H9 (cell line): ENCODE results near the gene CDK2. TPM values are rescaled to one million over a fixed set of nuclear protein-coding genes. Genes with fewer than 3 reads are reported as not detected.

ENCODE experiments used
- DNase-seq: peaks from one replicate; pipeline ENCODE4 v3.0.0-alpha.2; 2017
- H2AFZ ChIP-seq: one replicate; pipeline ENCODE4 v1.6.1; 2013; ENCODE audit warnings: mild to moderate bottlenecking, low read length, control low read depth, moderate library complexity
- H2AK5ac ChIP-seq: 2 replicates; pipeline ENCODE4 v1.6.1; 2013; ENCODE audit warnings: low read length, control low read depth, mixed read lengths; ENCODE audit not compliant: insufficient read length
- H2BK120ac ChIP-seq: one replicate; pipeline ENCODE4 v1.6.1; 2013; ENCODE audit warnings: low read depth, mild to moderate bottlenecking, low read length, control low read depth, inconsistent platforms; ENCODE audit not compliant: poor library complexity, severe bottlenecking
- H2BK12ac ChIP-seq: 2 replicates; pipeline ENCODE4 v1.6.1; 2013; ENCODE audit warnings: low read length, control low read depth, mixed read lengths, low read depth; ENCODE audit not compliant: insufficient read length
- H2BK15ac ChIP-seq: 2 replicates; pipeline ENCODE4 v1.6.1; 2013; ENCODE audit warnings: low read depth, low read length, control low read depth
- H2BK20ac ChIP-seq: one replicate; pipeline ENCODE4 v1.6.1; 2013; ENCODE audit warnings: low read depth, mild to moderate bottlenecking, low read length, control low read depth, inconsistent platforms; ENCODE audit not compliant: poor library complexity, severe bottlenecking
- H2BK5ac ChIP-seq: 2 replicates; pipeline ENCODE4 v1.6.1; 2013; ENCODE audit warnings: low read length, control low read depth, mixed read lengths; ENCODE audit not compliant: insufficient read length
- H3K14ac ChIP-seq: 2 replicates; pipeline ENCODE4 v1.6.1; 2013; ENCODE audit warnings: low read length, control low read depth; ENCODE audit not compliant: insufficient read depth
- H3K18ac ChIP-seq: 2 replicates; pipeline ENCODE4 v1.6.1; 2013; ENCODE audit warnings: low read depth, mild to moderate bottlenecking, mixed read lengths, low read length, control low read depth; ENCODE audit not compliant: insufficient read length
- H3K23ac ChIP-seq: 2 replicates; pipeline ENCODE4 v1.6.1; 2013; ENCODE audit warnings: low read length, control low read depth, mixed read lengths, low read depth; ENCODE audit not compliant: insufficient read length
- H3K23me2 ChIP-seq: 2 replicates; pipeline ENCODE4 v1.6.1; 2013; ENCODE audit warnings: low read depth, mild to moderate bottlenecking, mixed read lengths, low read length, control low read depth; ENCODE audit not compliant: insufficient read length, poor library complexity, severe bottlenecking
- H3K27ac ChIP-seq: 2 replicates; pipeline ENCODE4 v1.5.1; 2013; ENCODE audit warnings: low read length, control low read depth, mixed read lengths, low read depth; ENCODE audit not compliant: insufficient read length
- H3K27me3 ChIP-seq: 2 replicates; pipeline ENCODE4 v1.6.1; 2013; ENCODE audit warnings: low read length, control low read depth, inconsistent platforms; ENCODE audit not compliant: insufficient read depth
- H3K4ac ChIP-seq: 2 replicates; pipeline ENCODE4 v1.6.1; 2013; ENCODE audit warnings: low read depth, mild to moderate bottlenecking, control low read depth, inconsistent platforms, low read length, moderate library complexity
- H3K4me1 ChIP-seq: 2 replicates; pipeline ENCODE4 v1.6.1; 2013; ENCODE audit warnings: low read length, control low read depth, inconsistent platforms; ENCODE audit not compliant: insufficient read depth
- H3K4me2 ChIP-seq: 2 replicates; pipeline ENCODE4 v1.6.1; 2013; ENCODE audit warnings: low read length, control low read depth, mixed read lengths; ENCODE audit not compliant: insufficient read length, insufficient read depth
- H3K56ac ChIP-seq: 2 replicates; pipeline ENCODE4 v1.6.1; 2013; ENCODE audit warnings: low read depth, mild to moderate bottlenecking, mixed read lengths, low read length, control low read depth; ENCODE audit not compliant: insufficient read length
- H3K79me1 ChIP-seq: 2 replicates; pipeline ENCODE4 v1.6.1; 2013; ENCODE audit warnings: low read depth, mild to moderate bottlenecking, moderate library complexity, low read length, control low read depth, inconsistent platforms; ENCODE audit not compliant: insufficient read depth, poor library complexity, severe bottlenecking
- H3K79me2 ChIP-seq: 2 replicates; pipeline ENCODE4 v1.6.1; 2013; ENCODE audit warnings: low read length, control low read depth, inconsistent platforms; ENCODE audit not compliant: insufficient read depth
- H3K9ac ChIP-seq: 2 replicates; pipeline ENCODE4 v1.6.1; 2013; ENCODE audit warnings: low read length, control low read depth, mixed read lengths; ENCODE audit not compliant: insufficient read length; ENCODE audit errors: extremely low read depth
- H3K9me3 ChIP-seq: one replicate; pipeline ENCODE4 v1.6.1; 2013; ENCODE audit warnings: low read depth, low read length, inconsistent platforms; ENCODE audit not compliant: control insufficient read depth
- H3T11ph ChIP-seq: one replicate; pipeline ENCODE4 v1.6.1; 2013; ENCODE audit warnings: mild to moderate bottlenecking, low read length, control low read depth, inconsistent platforms
- H4K20me1 ChIP-seq: one replicate; pipeline ENCODE4 v1.6.1; 2013; ENCODE audit not compliant: control insufficient read depth, insufficient read length, insufficient read depth
- H4K5ac ChIP-seq: 2 replicates; pipeline ENCODE4 v1.6.1; 2013; ENCODE audit warnings: low read depth, mild to moderate bottlenecking, mixed read lengths, low read length, control low read depth; ENCODE audit not compliant: insufficient read length
- H4K8ac ChIP-seq: replicated peaks from 2 replicates; pipeline ENCODE4 v1.6.1; 2013; ENCODE audit warnings: low read length, control low read depth, mixed read lengths, low read depth; ENCODE audit not compliant: insufficient read length
- H4K91ac ChIP-seq: 2 replicates; pipeline ENCODE4 v1.6.1; 2013; ENCODE audit warnings: low read depth, mild to moderate bottlenecking, moderate library complexity, mixed read lengths, low read length, control low read depth; ENCODE audit not compliant: insufficient read length
- H3K27ac Mint-ChIP-seq, 3 experiments: 2 replicates in 2 of 3; 3 replicates in 1 of 3; pipeline ENCODE4 v1.8.0; 2020 to 2021; ENCODE audit warnings: mixed read lengths in 3 of 3, mild to moderate bottlenecking in 1 of 3, moderate library complexity in 1 of 3
- H3K27me3 Mint-ChIP-seq: 2 replicates; pipeline ENCODE4 v1.8.0; 2021; ENCODE audit warnings: low read depth, mild to moderate bottlenecking, moderate library complexity, mixed read lengths
- H3K36me3 Mint-ChIP-seq, 3 experiments: 2 replicates in 2 of 3; 3 replicates in 1 of 3; pipeline ENCODE4 v1.8.0; 2020 to 2021; ENCODE audit warnings: low read depth in 3 of 3, mixed read lengths in 3 of 3; ENCODE audit not compliant: insufficient read depth in 1 of 3
- H3K4me1 Mint-ChIP-seq, 2 experiments: 2 replicates each; pipeline ENCODE4 v1.8.0; 2020; ENCODE audit warnings: mixed read lengths in 2 of 2
- H3K4me3 Mint-ChIP-seq, 2 experiments: 2 replicates in 1 of 2; 3 replicates in 1 of 2; pipeline ENCODE4 v1.8.0; 2020 to 2021; ENCODE audit warnings: mild to moderate bottlenecking in 2 of 2, mixed read lengths in 2 of 2, moderate library complexity in 1 of 2
- H3K9me3 Mint-ChIP-seq, 2 experiments: 2 replicates in 1 of 2; 3 replicates in 1 of 2; pipeline ENCODE4 v1.8.0; 2020; ENCODE audit warnings: mild to moderate bottlenecking in 2 of 2, mixed read lengths in 2 of 2, moderate library complexity in 1 of 2
- WGBS: extraction: QIAGEN DNeasy Blood & Tissue Kit; methylation state at CpG from one replicate; pipeline ENCODE4 v1.1.7; 2013; ENCODE audit warnings: missing lambda C conversion rate, low lambda C conversion rate, mixed read lengths; ENCODE audit not compliant: insufficient read length; ENCODE audit errors: extremely low coverage; 5-methylcytosine and 5-hydroxymethylcytosine counted together
- total RNA-seq: library from RNA; stranded (reverse); gene quantifications from 2 replicates; pipeline ENCODE4 v1.2.1, GENCODE V29; 2021
- TF ChIP-seq, protein P1 (sequence below): fragments of 200-600 bp; sonication (generic); conservative IDR thresholded peaks from 3 replicates; pipeline ENCODE4 v1.8.0; 2021; ENCODE audit warnings: antibody characterized with exemption, mild to moderate bottlenecking

The CDK2 gene
- total RNA-seq, 1 experiment from 2014 or later, result 60.8 TPM

DNA sequence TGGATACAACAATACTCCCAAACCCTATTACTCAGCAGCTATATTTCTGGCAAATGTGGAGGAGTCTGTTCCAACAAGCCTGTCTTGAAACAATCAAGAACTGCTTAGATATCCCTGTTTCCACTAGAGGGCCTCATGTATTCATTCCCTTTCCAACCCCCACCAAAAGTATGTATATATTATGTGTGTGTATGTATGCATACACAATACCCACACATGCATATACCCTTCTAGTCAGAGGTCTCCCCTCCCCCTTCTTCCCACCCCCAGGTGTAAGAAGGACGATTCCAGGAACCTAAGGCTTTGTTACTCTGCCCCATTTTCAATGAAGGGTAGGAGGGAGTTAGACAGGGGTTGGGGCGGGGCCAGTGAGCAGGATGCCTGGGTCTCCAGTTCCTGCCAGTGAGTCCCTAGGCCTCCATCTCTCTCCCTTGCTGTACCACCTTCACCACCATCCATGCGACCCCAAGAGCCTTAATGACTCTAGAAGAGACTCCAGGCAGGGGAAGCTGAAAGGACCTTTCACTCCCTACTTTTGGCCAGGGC is 35.8 kb upstream of the CDK2 start, which contains the start of gene DGKA:
Gene DGKA, plus strand, starts transcription at position 392 of the 546 bp plus-strand sequence. CDS start 5,342 bp downstream, outside the sequence.
- Mint-ChIP-seq H3K4me1 (peaks cover 32 to 37% of the 10 kb centered on the region in 2 experiments), H3K9me3 (no peaks in the 10 kb centered on the region; a peak in 1 of 5 replicates), H3K36me3 (peaks cover 0 to 3% (median under 1%) of the 10 kb centered on the region in 3 experiments; a peak in 2 of 7 replicates), H3K27ac (peak within 1 kb of the TSS; percentile 41 to 89 (median 89); a peak in 6 of 7 replicates), H3K27me3 (peaks cover 32% of the 10 kb centered on the region), H3K4me3 (peak within 1 kb of the TSS; percentile 82)
- no peak within 1 kb of the TSS for H3K4ac ChIP-seq
- H3K9ac ChIP-seq, result peak within 1 kb of the TSS; percentile 57
- TF ChIP-seq, protein P1, sequence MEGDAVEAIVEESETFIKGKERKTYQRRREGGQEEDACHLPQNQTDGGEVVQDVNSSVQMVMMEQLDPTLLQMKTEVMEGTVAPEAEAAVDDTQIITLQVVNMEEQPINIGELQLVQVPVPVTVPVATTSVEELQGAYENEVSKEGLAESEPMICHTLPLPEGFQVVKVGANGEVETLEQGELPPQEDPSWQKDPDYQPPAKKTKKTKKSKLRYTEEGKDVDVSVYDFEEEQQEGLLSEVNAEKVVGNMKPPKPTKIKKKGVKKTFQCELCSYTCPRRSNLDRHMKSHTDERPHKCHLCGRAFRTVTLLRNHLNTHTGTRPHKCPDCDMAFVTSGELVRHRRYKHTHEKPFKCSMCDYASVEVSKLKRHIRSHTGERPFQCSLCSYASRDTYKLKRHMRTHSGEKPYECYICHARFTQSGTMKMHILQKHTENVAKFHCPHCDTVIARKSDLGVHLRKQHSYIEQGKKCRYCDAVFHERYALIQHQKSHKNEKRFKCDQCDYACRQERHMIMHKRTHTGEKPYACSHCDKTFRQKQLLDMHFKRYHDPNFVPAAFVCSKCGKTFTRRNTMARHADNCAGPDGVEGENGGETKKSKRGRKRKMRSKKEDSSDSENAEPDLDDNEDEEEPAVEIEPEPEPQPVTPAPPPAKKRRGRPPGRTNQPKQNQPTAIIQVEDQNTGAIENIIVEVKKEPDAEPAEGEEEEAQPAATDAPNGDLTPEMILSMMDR, result peak; percentile 73
- no peak within 1 kb of the TSS for H3K56ac ChIP-seq
- peak; percentile 69 for DNase-seq
- H3K79me1 ChIP-seq, result no peaks in the 10 kb centered on the region
- no peak within 1 kb of the TSS for H4K5ac ChIP-seq
- peaks cover 6% of the 10 kb centered on the region; the same call in 1 of the 2 replicates for H3K79me2 ChIP-seq
- H3K4me2 ChIP-seq, result peak within 1 kb of the TSS; percentile 88
- no CpG with 5 or more reads among the region's 3 CpGs for WGBS
- no peaks in the 10 kb centered on the region for H3K9me3 ChIP-seq
- no peak within 1 kb of the TSS for H3K18ac ChIP-seq
- no peak within 1 kb of the TSS for H2BK15ac ChIP-seq
- no peak within 1 kb of the TSS for H3K23ac ChIP-seq
- no peak within 1 kb of the TSS for H2BK20ac ChIP-seq
- no peak within 1 kb of the TSS for H2BK5ac ChIP-seq
- no peak within 1 kb of the TSS for H4K8ac ChIP-seq
- peaks cover 6% of the 10 kb centered on the region; the same call in 1 of the 2 replicates for H3K4me1 ChIP-seq
- H3K23me2 ChIP-seq, result peaks cover 21% of the 10 kb centered on the region
- no peak within 1 kb of the TSS for H2AFZ ChIP-seq
- H3T11ph ChIP-seq, result no peak within 1 kb of the TSS
- no peak within 1 kb of the TSS for H3K14ac ChIP-seq
- H3K27ac ChIP-seq, result no peak within 1 kb of the TSS
- H4K91ac ChIP-seq, result no peak within 1 kb of the TSS
- no peaks in the 10 kb centered on the region for H4K20me1 ChIP-seq
- H2BK12ac ChIP-seq, result no peak within 1 kb of the TSS
- H2BK120ac ChIP-seq, result no peak within 1 kb of the TSS
- no peak within 1 kb of the TSS for H2AK5ac ChIP-seq
- H3K27me3 ChIP-seq, result peaks cover 4% of the 10 kb centered on the region; the same call in 1 of the 2 replicates
